ENCODE data around the gene RAB36.

DNA sequence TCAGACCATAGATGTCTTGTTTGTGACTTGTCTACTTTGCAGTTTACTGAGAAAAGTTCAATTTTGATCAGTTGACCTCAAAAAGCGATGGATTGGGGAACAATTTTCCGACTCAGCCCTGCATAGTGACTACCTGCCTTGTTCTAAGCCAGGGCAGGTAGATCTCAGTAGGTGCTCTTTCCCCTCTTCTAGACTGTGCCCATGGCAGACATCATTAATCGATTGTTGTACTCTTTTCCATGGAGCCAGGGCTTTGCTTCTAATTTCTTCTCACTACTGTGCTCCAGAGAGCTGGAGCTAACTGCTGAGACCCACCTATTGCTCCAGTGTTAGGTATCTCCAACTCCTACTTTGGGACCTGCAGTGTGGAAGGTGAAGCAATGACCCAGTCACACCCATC, 9.9 kb downstream of the RAB36 start:
- TF ChIP-seq CTCF (IDR thresholded peaks at IDR 0.05; ENCODE audit: poor library complexity) = no peak
- no peak for TF ChIP-seq EZH2 (IDR thresholded peaks at IDR 0.05; ENCODE audit: borderline replicate concordance)
- TF ChIP-seq EZH2phosphoT487 (IDR thresholded peaks at IDR 0.05; ENCODE audit: low read depth, severe bottlenecking, unreplicated experiment) = no peak
